Pulmonary artery endothelial cell (primary cell): ENCODE results near the gene HSPA8. TPM values are rescaled to one million over a fixed set of nuclear protein-coding genes. Genes with fewer than 3 reads are reported as not detected.

Experiments used
- DNase-seq: peaks from one replicate; pipeline ENCODE4 v3.0.0-alpha.2; 2011; ENCODE audit warnings: low read depth, low spot score
- total RNA-seq: library from RNA; depleted of rRNA; stranded (reverse); fragments of >200 nt; gene quantifications from 2 replicates; pipeline ENCODE4 v1.2.3, GENCODE V29; 2014

HSPA8 gene
- total RNA-seq, 1 donor from 2014 or later = 3,093 TPM

GRCh38 chr11:123047947-123048293 is 14.0 kb downstream of the HSPA8 start:
- DNase-seq = no peak

- DNase-seq = no peak
These were observed 14.5 kb downstream of the HSPA8 start for GRCh38 chr11:123047266-123047946.

GRCh38 chr11:123046473-123047259 is 15.3 kb downstream of the HSPA8 start:
- DNase-seq = no peak

- DNase-seq = no peak
These were observed 16.8 kb downstream of the HSPA8 start for GRCh38 chr11:123045101-123045500.

- DNase-seq = no peak
These were observed 20.8 kb downstream of the HSPA8 start for GRCh38 chr11:123041185-123041584.

- DNase-seq = no peak
These were observed 21.9 kb downstream of the HSPA8 start for GRCh38 chr11:123040111-123040432.

GRCh38 chr11:123035831-123036230 is 26.1 kb downstream of the HSPA8 start:
- no peak for DNase-seq

GRCh38 chr11:123034597-123034996 is 27.3 kb downstream of the HSPA8 start:
- DNase-seq = no peak

GRCh38 chr11:123033895-123034294 is 28.0 kb downstream of the HSPA8 start:
- no peak for DNase-seq

- no peak for DNase-seq
These were observed 31.4 kb downstream of the HSPA8 start for GRCh38 chr11:123030517-123030916.

GRCh38 chr11:123020968-123021367 is 41.0 kb downstream of the HSPA8 start:
- peak; percentile 22 for DNase-seq

GRCh38 chr11:123018702-123019101 is 43.2 kb downstream of the HSPA8 start:
- DNase-seq = no peak

- no peak for DNase-seq
These were observed 50.4 kb downstream of the HSPA8 start for GRCh38 chr11:123011510-123011909.

Other genes starting within 250 kb of the HSPA8 start
- gene CRTAM, start 223.6 kb downstream of the HSPA8 start, total RNA-seq = not detected in 2 replicates
- gene JHY, start 179.4 kb downstream of the HSPA8 start, total RNA-seq = 0.92 and 1.8 TPM in 2 replicates
- gene BSX, start 80.3 kb downstream of the HSPA8 start, total RNA-seq = not detected in 2 replicates
- 2.3 and 12.3 TPM in 2 replicates for gene CLMP, start 133.1 kb upstream of the HSPA8 start, total RNA-seq